K562 (cell line): ENCODE data around the gene TNFSF9. TPM values are rescaled to one million over a fixed set of nuclear protein-coding genes. Genes with fewer than 3 reads are reported as not detected.

Source experiments
- ATAC-seq: fragments of 200-7000 bp; cut with Tn5 transposase; 3 replicates; pipeline ENCODE4 v1.9.1; 2020; ENCODE audit warnings: moderate library complexity
- BruUV-seq: library from RNA; stranded (reverse); fragments of 400-500 nt; replicated peaks from 2 replicates; lab custom pipeline; 2021; lab: Mats Ljungman, UMichigan
- CTCF ChIA-PET: fragments of 300-600 bp; formaldehyde crosslinking; extraction: SDS; loops from one replicate; lab custom pipeline; 2021; ENCODE audit warnings: low intra/inter-chr PET ratio; lab: Yijun Ruan, JAX
- POLR2A ChIA-PET: fragments of 300-600, 350-650 bp; sonication (Branson Sonifier 250); formaldehyde crosslinking; extraction: SDS; loops from one replicate; lab custom pipeline; 2021; ENCODE audit warnings: antibody characterized with exemption, inconsistent platforms; lab: Yijun Ruan, JAX
- DNase-seq, 4 experiments: peaks; one replicate each; pipeline versions ENCODE4 v3.0.0 to v3.0.0-alpha.2; 2011 to 2018; ENCODE audit warnings: low spot score in 3 of 4, mixed read lengths in 3 of 4; ENCODE audit errors: extremely low read depth in 1 of 4
- FAIRE-seq: peaks from 2 replicates; lab custom pipeline; 2011; peaks lifted over from hg19 to GRCh38; lab: Jason Lieb, UNC
- H2AFZ ChIP-seq: 2 replicates; pipeline ENCODE4 v1.6.0; 2011; ENCODE audit warnings: low read depth, low read length, control low read depth, inconsistent platforms
- H3K27ac ChIP-seq: fragments of 200-600 bp; 3 replicates; pipeline ENCODE4 v1.8.0; 2011; ENCODE audit warnings: low read depth, mild to moderate bottlenecking, control low read depth, inconsistent platforms, low read length, moderate library complexity, mixed read lengths; ENCODE audit errors: extremely low read depth
- H3K27me3 ChIP-seq, 2 experiments: fragments of 300-600 bp in 1 of 2; 2 replicates in 1 of 2; 3 replicates in 1 of 2; pipeline versions ENCODE4 v1.6.0 to v1.8.0; 2011; ENCODE audit warnings: inconsistent platforms in 2 of 2, low read length in 2 of 2, mild to moderate bottlenecking in 1 of 2, mixed read lengths in 1 of 2, moderate library complexity in 1 of 2; ENCODE audit not compliant: control insufficient read depth in 2 of 2, insufficient read depth in 2 of 2
- H3K36me3 ChIP-seq: fragments of 300-600 bp; 3 replicates; pipeline ENCODE4 v1.8.0; 2011; ENCODE audit warnings: mild to moderate bottlenecking, low read length, inconsistent platforms; ENCODE audit not compliant: control insufficient read depth, insufficient read depth
- H3K4me1 ChIP-seq, 2 experiments: fragments of 200-600 bp in 1 of 2; replicated peaks in 1 of 2; 2 replicates in 1 of 2; 3 replicates in 1 of 2; pipeline versions ENCODE4 v1.5.1 to v1.8.0; 2011; ENCODE audit warnings: inconsistent platforms in 2 of 2, low read length in 2 of 2, mild to moderate bottlenecking in 1 of 2, mixed read lengths in 1 of 2, moderate library complexity in 1 of 2; ENCODE audit not compliant: control insufficient read depth in 2 of 2, insufficient read depth in 2 of 2
- H3K4me2 ChIP-seq: 2 replicates; pipeline ENCODE4 v1.6.1; 2011; ENCODE audit warnings: low read length, control low read depth, inconsistent platforms, mixed read lengths; ENCODE audit not compliant: insufficient read depth
- H3K4me3 ChIP-seq: fragments of 200-600 bp; sonication (generic), shearing (Covaris generic); 2 replicates; pipeline ENCODE4 v1.5.1; 2016; ENCODE audit warnings: control low read depth, inconsistent platforms
- H3K79me2 ChIP-seq: fragments of 200-600 bp; 3 replicates; pipeline ENCODE4 v1.8.0; 2011; ENCODE audit warnings: low read length, inconsistent platforms; ENCODE audit not compliant: control insufficient read depth, insufficient read depth
- H3K9ac ChIP-seq, 2 experiments: 2 replicates each; pipeline versions ENCODE4 v1.6.0 to v1.6.1; 2011; ENCODE audit warnings: low read depth in 2 of 2, low read length in 2 of 2, control low read depth in 1 of 2, inconsistent platforms in 1 of 2, mild to moderate bottlenecking in 1 of 2, mixed read lengths in 1 of 2; ENCODE audit not compliant: insufficient read depth in 1 of 2
- H3K9me1 ChIP-seq: one replicate; pipeline ENCODE4 v1.6.0; 2011; ENCODE audit warnings: inconsistent platforms, mild to moderate bottlenecking, low read length, moderate library complexity; ENCODE audit not compliant: control insufficient read depth, insufficient read depth
- H3K9me3 ChIP-seq: replicated peaks from 2 replicates; pipeline ENCODE4 v1.5.1; 2011; ENCODE audit warnings: low read depth, low read length, inconsistent platforms; ENCODE audit not compliant: control insufficient read depth, insufficient read depth
- H4K20me1 ChIP-seq: replicated peaks from 2 replicates; pipeline ENCODE4 v1.6.1; 2011; ENCODE audit warnings: low read length, inconsistent platforms, mixed read lengths; ENCODE audit not compliant: control insufficient read depth, insufficient read depth
- GABPB1 ChIP-seq: sonication (generic); formaldehyde crosslinking; IDR thresholded peaks from 2 replicates; pipeline ENCODE4 v1.8.0; 2022; ENCODE audit warnings: mild to moderate bottlenecking, missing genetic modification reagents
- NR2C1 ChIP-seq, 2 experiments: fragments of 450-650 bp; IDR thresholded peaks; 2 replicates each; pipeline ENCODE4 v1.6.1; 2017; ENCODE audit warnings: mild to moderate bottlenecking in 2 of 2, antibody characterized with exemption in 1 of 2, inconsistent platforms in 1 of 2, missing compliant biosample characterization in 1 of 2, missing genetic modification characterization in 1 of 2
- ZC3H4 ChIP-seq: sonication (generic); formaldehyde crosslinking; IDR thresholded peaks from 2 replicates; pipeline ENCODE4 v1.9.0; 2021; ENCODE audit warnings: missing genetic modification reagents, borderline replicate concordance
- ZNF79 ChIP-seq: fragments of 250-450 bp; sonication (Bioruptor Pico); IDR thresholded peaks from 2 replicates; pipeline ENCODE4 v1.4.0; 2020; ENCODE audit warnings: low read depth, mild to moderate bottlenecking, moderate library complexity
- WGBS: fragments of 100-300 bp; shearing (Covaris generic); methylation state at CpG from one replicate; pipeline ENCODE4 v1.1.6; 2016; ENCODE audit warnings: low coverage, mixed read lengths; ENCODE audit not compliant: insufficient coverage; ENCODE audit errors: missing lambda C conversion rate; 5-methylcytosine and 5-hydroxymethylcytosine counted together
- in situ Hi-C: fragments of 300-500 bp; cut with MboI; formaldehyde crosslinking; loops from 4 replicates; pipeline ENCODE4 v1.15.0; 2018; ENCODE audit warnings: inconsistent platforms, mixed read lengths
- intact Hi-C: fragments of 100-400 bp; cut with micrococcal nuclease; formaldehyde crosslinking; loops from 2 replicates; pipeline ENCODE4 v1.14.2; 2022
- polyA plus RNA-seq, 8 experiments: library from polyadenylated mRNA; depleted of rRNA in 4 of 8; stranded (reverse) in 5 of 8; unstranded in 3 of 8; fragments of >200 nt; fragmentation: Nextera tagmentation in 2 of 8; fragmentation: Illumina TruSeq in 1 of 8; extraction: Ambion mirVana in 2 of 8; extraction: Trizol in 1 of 8; gene quantifications; 2 replicates each; pipeline versions ENCODE4 v1.2.1 to v1.2.3, GENCODE V29; 2011 to 2014; ENCODE audit warnings: inconsistent platforms in 1 of 8, missing spikeins in 1 of 8
- total RNA-seq, 7 experiments: library from RNA; depleted of rRNA in 6 of 7; stranded (reverse); fragments of >200 nt in 6 of 7; fragmentation: Illumina TruSeq in 2 of 7; extraction: Trizol in 2 of 7; gene quantifications; 2 replicates each; pipeline versions ENCODE4 v1.2.1 to v1.2.3, GENCODE V29; 2011 to 2021; ENCODE audit warnings: low replicate concordance in 1 of 7

Gene TNFSF9
- total and polyA plus RNA-seq, 9 of the 15 experiments (the other 6 are each of a cell fraction or from before 2014, with no cell fraction given) = 1.4 to 17.9 (median 6.5) TPM

DNA sequence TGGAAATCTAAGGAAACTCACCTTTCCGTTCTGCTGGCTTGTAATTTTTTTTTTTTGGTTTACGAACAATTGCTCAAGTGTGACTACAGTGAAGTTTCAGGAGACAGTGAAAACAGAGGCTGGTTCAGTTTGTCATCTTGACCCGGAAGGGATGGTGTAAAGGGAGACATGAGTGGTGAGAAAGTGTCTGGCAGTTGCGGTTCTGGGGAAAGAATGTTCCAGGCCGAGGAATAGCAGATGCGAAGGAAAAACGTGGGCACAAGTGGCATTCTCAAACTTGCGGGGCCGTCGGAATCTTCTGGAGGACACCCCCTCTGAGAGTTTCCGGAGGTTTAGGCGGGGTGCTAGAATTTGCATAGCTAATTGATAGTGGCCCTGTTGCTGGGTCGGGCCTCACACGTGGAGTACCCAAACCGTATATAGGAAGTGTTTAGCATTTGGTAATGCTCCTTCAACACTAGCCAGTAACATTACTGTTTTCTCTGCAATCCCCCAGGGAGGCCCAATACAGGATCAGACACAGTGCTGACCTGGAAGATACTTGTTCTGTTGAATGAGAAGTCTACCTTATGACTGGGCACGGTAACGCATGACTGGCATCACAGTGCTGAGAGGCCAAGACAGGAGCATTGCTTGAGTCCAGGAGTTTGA lies 2.8 kb upstream of the TNFSF9 start:
- BruUV-seq = no TSS peak
- ChIA-PET POLR2A (interaction anchor here (0.5 to 1.0 kb wide), 2 partner anchors 12 to 50 kb away, joined by 3 read pairs; no protein-coding TSS in a partner anchor), CTCF (no interaction called here)
- Histone ChIP-seq H3K9ac (no peak overlapping the region; a peak in 1 of 4 replicates), H3K27me3 (no peaks in the 10 kb centered on the region), H3K9me3 (no peaks in the 10 kb centered on the region), H3K4me3 (no peak overlapping the region), H3K79me2 (peaks cover 22% of the 10 kb centered on the region), H4K20me1 (no peaks in the 10 kb centered on the region; the same call in 1 of the 2 replicates), H3K36me3 (no peaks in the 10 kb centered on the region; the same call in 2 of the 3 replicates), H2AFZ (peak overlapping the region; percentile 74), H3K9me1 (peaks cover 7% of the 10 kb centered on the region), H3K27ac (peak overlapping the region; percentile 55; the same call in 1 of the 3 replicates), H3K4me1 (peaks cover 33 to 51% of the 10 kb centered on the region in 2 experiments), H3K4me2 (peak overlapping the region; percentile 33; the same call in 1 of the 2 replicates)
- ATAC-seq = no peak
- WGBS = 64% methylated on average over 16 of the region's 17 CpGs
- no peak for DNase-seq
- intact Hi-C loops (no loop called here), in situ Hi-C loops (loop anchor here (10.0 kb wide), 1 partner anchor 337 kb away; no protein-coding TSS in a partner anchor)
- TF ChIP-seq ZNF79 (CRISPR knock-in tag) = no peak
- TF ChIP-seq NR2C1 (IDR thresholded peaks at IDR 0.05) = peak; percentile 56
- TF ChIP-seq NR2C1 (tag; IDR thresholded peaks at IDR 0.05) = no peak
- 0 out of 2 replicates have a peak, but pooled peaks have one; percentile 7 for TF ChIP-seq GABPB1
- TF ChIP-seq ZC3H4 = no peak
- FAIRE-seq = no peak
